Endothelial cell of umbilical vein (primary cell): Measurements from ENCODE around the gene ATP8A2. TPM values are rescaled to one million over a fixed set of nuclear protein-coding genes. Genes with fewer than 3 reads are reported as not detected.

ENCODE experiments used
- BruUV-seq: library from RNA; stranded (reverse); fragments of 400-500 nt; replicated peaks from 2 replicates; lab custom pipeline; 2021; lab: Mats Ljungman, UMichigan
- CTCF ChIA-PET: fragments of 300-600, 350-600 bp; sonication (Branson Sonifier 250); formaldehyde crosslinking; loops from one replicate; lab custom pipeline; 2021; ENCODE audit warnings: antibody characterized with exemption, inconsistent platforms; lab: Charles Lee
- POLR2A ChIA-PET: fragments of 300-600, 350-600 bp; sonication (Branson Sonifier 250); formaldehyde crosslinking; loops from one replicate; lab custom pipeline; 2021; ENCODE audit warnings: antibody characterized with exemption, inconsistent platforms; lab: Charles Lee
- DNase-seq: peaks from one replicate; pipeline ENCODE4 v3.0.0-alpha.2; 2011; ENCODE audit warnings: low read depth, low spot score
- FAIRE-seq: peaks from 2 replicates; lab custom pipeline; 2011; peaks lifted over from hg19 to GRCh38; lab: Jason Lieb, UNC
- H2AFZ ChIP-seq: 2 replicates; pipeline ENCODE4 v1.6.0; 2012; ENCODE audit warnings: low read depth, low read length, control low read depth, inconsistent platforms
- H3K27ac ChIP-seq: 2 replicates; pipeline ENCODE4 v1.5.1; 2011; ENCODE audit warnings: low read depth, mild to moderate bottlenecking, control low read depth, low read length, moderate library complexity; ENCODE audit not compliant: insufficient read depth
- H3K27me3 ChIP-seq, 2 experiments: 2 replicates each; pipeline versions ENCODE4 v1.6.0 to v1.6.1; 2011; ENCODE audit warnings: low read length in 2 of 2, mixed read lengths in 1 of 2; ENCODE audit not compliant: control insufficient read depth in 2 of 2, insufficient read depth in 2 of 2
- H3K36me3 ChIP-seq, 2 experiments: 2 replicates in 1 of 2; 3 replicates in 1 of 2; pipeline ENCODE4 v1.5.1; 2011; ENCODE audit warnings: low read length in 2 of 2, mild to moderate bottlenecking in 1 of 2, moderate library complexity in 1 of 2; ENCODE audit not compliant: control insufficient read depth in 2 of 2, insufficient read depth in 2 of 2; ENCODE audit errors: extremely low read depth in 1 of 2
- H3K4me1 ChIP-seq: 3 replicates; pipeline ENCODE4 v1.5.1; 2011; ENCODE audit warnings: mild to moderate bottlenecking, low read length; ENCODE audit not compliant: control insufficient read depth, insufficient read depth; ENCODE audit errors: extremely low read depth
- H3K4me2 ChIP-seq: 2 replicates; pipeline ENCODE4 v1.6.1; 2011; ENCODE audit warnings: low read length, control low read depth, mixed read lengths; ENCODE audit not compliant: insufficient read depth
- H3K4me3 ChIP-seq, 3 experiments: fragments of 200-600 bp in 1 of 3; sonication (generic), shearing (Covaris generic) in 1 of 3; replicated peaks in 1 of 3; 2 replicates each; pipeline ENCODE4 v1.5.1; 2011 to 2016; ENCODE audit warnings: control low read depth in 3 of 3, low read length in 3 of 3, mild to moderate bottlenecking in 2 of 3, inconsistent platforms in 1 of 3, low read depth in 1 of 3, moderate library complexity in 1 of 3; ENCODE audit not compliant: insufficient read depth in 1 of 3
- H3K79me2 ChIP-seq: 2 replicates; pipeline ENCODE4 v1.6.0; 2012; ENCODE audit warnings: low read length, inconsistent platforms; ENCODE audit not compliant: control insufficient read depth, insufficient read depth
- H3K9ac ChIP-seq: replicated peaks from 2 replicates; pipeline ENCODE3; 2011; ENCODE audit warnings: low read length, control low read depth; ENCODE audit not compliant: insufficient read depth; ENCODE audit errors: extremely low read depth
- H3K9me1 ChIP-seq: replicated peaks from 3 replicates; pipeline ENCODE4 v1.6.0; 2011; ENCODE audit warnings: mild to moderate bottlenecking, low read length; ENCODE audit not compliant: control insufficient read depth, insufficient read depth; ENCODE audit errors: extremely low read depth
- H3K9me3 ChIP-seq: replicated peaks from 2 replicates; pipeline ENCODE4 v1.5.1; 2012; ENCODE audit warnings: low read length, inconsistent platforms; ENCODE audit not compliant: control insufficient read depth, insufficient read depth
- H4K20me1 ChIP-seq: replicated peaks from 2 replicates; pipeline ENCODE3; 2011; ENCODE audit warnings: mild to moderate bottlenecking, low read length; ENCODE audit not compliant: control insufficient read depth, insufficient read depth; ENCODE audit errors: extremely low read depth
- CTCF ChIP-seq, 2 donors: IDR thresholded peaks; 1 replicate in 1 of 2; 2 replicates in 1 of 2; pipeline ENCODE4 v1.5.1; 2011; ENCODE audit warnings: low read length in 2 of 2, mild to moderate bottlenecking in 2 of 2, moderate library complexity in 2 of 2, control low read depth in 1 of 2, inconsistent platforms in 1 of 2, low read depth in 1 of 2; ENCODE audit not compliant: insufficient read depth in 1 of 2; ENCODE audit errors: extremely low read depth in 1 of 2
- EZH2 ChIP-seq: IDR thresholded peaks from 2 replicates; pipeline ENCODE4 v1.6.1; 2012; ENCODE audit warnings: borderline replicate concordance, low read depth, mild to moderate bottlenecking, moderate library complexity, low read length, inconsistent platforms; ENCODE audit not compliant: severe bottlenecking
- FOS ChIP-seq: IDR thresholded peaks from 2 replicates; pipeline ENCODE4 v1.6.1; 2011; ENCODE audit warnings: mild to moderate bottlenecking, low read length, moderate library complexity, borderline replicate concordance; ENCODE audit not compliant: insufficient read depth
- GATA2 ChIP-seq: IDR thresholded peaks from 2 replicates; pipeline ENCODE4 v1.7.0; 2011; ENCODE audit warnings: low read depth, mild to moderate bottlenecking, moderate library complexity, mixed read lengths, low read length; ENCODE audit not compliant: insufficient read length, insufficient read depth
- JUN ChIP-seq: IDR thresholded peaks from 2 replicates; pipeline ENCODE4 v1.6.1; 2011; ENCODE audit warnings: borderline replicate concordance, low read depth; ENCODE audit not compliant: insufficient read length, insufficient read depth
- MYC ChIP-seq: IDR thresholded peaks from one replicate; pipeline ENCODE4 v1.6.1; 2011; ENCODE audit warnings: mild to moderate bottlenecking, low read depth, low read length
- POLR2A ChIP-seq: IDR thresholded peaks from 2 replicates; pipeline ENCODE4 v1.6.1; 2012; ENCODE audit warnings: low read depth, mild to moderate bottlenecking, control low read depth, low read length
- POLR2AphosphoS5 ChIP-seq: IDR thresholded peaks from 2 replicates; pipeline ENCODE4 v1.6.1; 2012; ENCODE audit warnings: low read depth, mild to moderate bottlenecking, control low read depth, low read length, moderate library complexity; ENCODE audit not compliant: insufficient read depth
- dilution Hi-C: fragments of 300-500 bp; cut with MboI; formaldehyde crosslinking; loops from one replicate; pipeline ENCODE4 v1.15.0; 2019; ENCODE audit warnings: low sequenced_read_pairs; ENCODE audit not compliant: extremely low pct_ligation_motif_present
- intact Hi-C: fragments of 100-400 bp; cut with micrococcal nuclease; formaldehyde crosslinking; loops from one replicate; pipeline ENCODE4 v1.10.0; 2022
- polyA plus RNA-seq, 4 experiments: library from polyadenylated mRNA; depleted of rRNA in 3 of 4; stranded (reverse) in 3 of 4; unstranded in 1 of 4; fragments of >200 nt; gene quantifications; 2 replicates each; pipeline versions ENCODE4 v1.2.1 to v1.2.3, GENCODE V29; 2011 to 2012; ENCODE audit warnings: missing spikeins in 1 of 4
- total RNA-seq: library from RNA; stranded (reverse); gene quantifications from 2 replicates; pipeline ENCODE4 v1.2.3, GENCODE V29; 2021
- TF ChIP-seq, protein P1 (sequence below): IDR thresholded peaks from 2 replicates; pipeline ENCODE4 v1.6.1; 2011; ENCODE audit not compliant: insufficient read depth, insufficient read length

Gene ATP8A2
- total and polyA plus RNA-seq, 2 donors (not counting 3 experiments of a cell fraction or from before 2014, with no cell fraction given) = 0.11 to 0.49 TPM

DNA sequence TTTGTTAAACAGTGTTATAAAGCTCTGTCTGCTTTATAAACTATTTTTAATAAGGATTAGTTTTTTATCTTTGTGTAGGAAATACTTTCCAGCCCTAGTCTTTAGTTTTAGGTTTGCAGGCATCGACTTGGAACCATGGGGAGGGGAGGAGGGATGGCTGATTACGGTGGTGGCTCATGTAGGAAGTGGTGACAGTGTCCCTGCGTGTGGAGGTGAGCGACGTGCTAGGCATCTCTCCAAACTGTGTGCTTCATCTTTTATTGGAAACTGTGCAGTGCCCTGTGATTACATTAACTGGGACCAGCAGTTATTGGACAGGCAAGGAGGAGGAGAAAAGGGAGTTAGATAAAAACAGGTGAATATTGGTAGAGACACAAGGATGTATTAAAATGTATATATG is 203.8 kb downstream of the ATP8A2 start:
- H3K27me3 ChIP-seq = peaks cover 2% of the 10 kb centered on the region in 2 experiments
- ChIA-PET CTCF (interaction anchor here (1.6 to 2.2 kb wide), 4 partner anchors 254 to 496 kb away, joined by 6 to 68 read pairs (median 40); no protein-coding TSS in a partner anchor), POLR2A (no interaction called here)
- H3K36me3 ChIP-seq = no peaks in the 10 kb centered on the region
- intact Hi-C loops (loop anchor here (10.0 kb wide), 2 partner anchors 249 to 1119 kb away; no protein-coding TSS in a partner anchor), dilution Hi-C loops (no loop called here)
- no peaks in the 10 kb centered on the region for H3K4me1 ChIP-seq
- H3K9me3 ChIP-seq = no peaks in the 10 kb centered on the region
- TF ChIP-seq EZH2 = no peak
- TF ChIP-seq, protein P1, sequence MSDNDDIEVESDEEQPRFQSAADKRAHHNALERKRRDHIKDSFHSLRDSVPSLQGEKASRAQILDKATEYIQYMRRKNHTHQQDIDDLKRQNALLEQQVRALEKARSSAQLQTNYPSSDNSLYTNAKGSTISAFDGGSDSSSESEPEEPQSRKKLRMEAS = no peak
- TF ChIP-seq FOS = no peak
- no peak for TF ChIP-seq MYC
- no peak for TF ChIP-seq GATA2
- TF ChIP-seq JUN = no peak
- TF ChIP-seq POLR2A = no peak
- TF ChIP-seq POLR2AphosphoS5 = no peak
- no peak for TF ChIP-seq CTCF (IDR thresholded peaks at IDR 0.05; ENCODE audit: extremely low read depth in 1 of 2, insufficient read depth in 1 of 2, low read depth in 1 of 2, low read length in 2 of 2)
- BruUV-seq = no TSS peak
- H3K9ac ChIP-seq = no peak overlapping the region
- no peak overlapping the region for H2AFZ ChIP-seq
- no peak overlapping the region for H3K27ac ChIP-seq
- H3K4me3 ChIP-seq = no peak overlapping the region
- no peak for FAIRE-seq
- H3K4me2 ChIP-seq = no peak overlapping the region
- H4K20me1 ChIP-seq = no peaks in the 10 kb centered on the region
- H3K9me1 ChIP-seq = no peaks in the 10 kb centered on the region
- no peak for DNase-seq
- H3K79me2 ChIP-seq = no peaks in the 10 kb centered on the region
